PC-9 (cell line): ENCODE data around the gene EEPD1. TPM values are rescaled to one million over a fixed set of nuclear protein-coding genes. Genes with fewer than 3 reads are reported as not detected.
A peak's percentile ranks its signal among the peaks of the same experiment; 100 is the strongest.
"Not testable (repeated sequence)": the region's sequence is repeated elsewhere in the genome, so short reads cannot be mapped to it uniquely, and the experiment has no call there.

Experiments used
- BruUV-seq: library from RNA; stranded (reverse); fragments of 400-500 nt; replicated peaks from 2 replicates; lab custom pipeline; 2021; lab: Mats Ljungman, UMichigan
- CTCF ChIA-PET: fragments of 300-600 bp; sonication (Branson Sonifier 250); formaldehyde crosslinking; loops from one replicate; lab custom pipeline; 2022; ENCODE audit warnings: antibody characterized with exemption; lab: Charles Lee
- POLR2A ChIA-PET: fragments of 300-600 bp; sonication (Branson Sonifier 250); formaldehyde crosslinking; loops from one replicate; lab custom pipeline; 2022; ENCODE audit warnings: antibody characterized with exemption; ENCODE audit not compliant: unreplicated experiment; lab: Charles Lee
- DNase-seq, 2 experiments: peaks; one replicate each; pipeline versions ENCODE4 v3.0.0 to v3.0.0-alpha.2; 2015 to 2022; ENCODE audit warnings: mixed read lengths in 1 of 2
- H2AFZ ChIP-seq: fragments of 200-600 bp; sonication (generic); 2 replicates; pipeline ENCODE4 v1.8.1; 2017; ENCODE audit warnings: antibody characterized with exemption
- H3F3A ChIP-seq: fragments of 200-600 bp; sonication (generic); 2 replicates; pipeline ENCODE4 v1.8.1; 2017; ENCODE audit warnings: antibody characterized with exemption, mild to moderate bottlenecking, low read depth; ENCODE audit not compliant: insufficient read depth
- H3K27ac ChIP-seq: fragments of 200-600 bp; sonication (generic); 2 replicates; pipeline ENCODE4 v1.6.1; 2016; ENCODE audit warnings: mixed run types
- H3K27me3 ChIP-seq: fragments of 200-600 bp; sonication (generic); 2 replicates; pipeline ENCODE4 v1.6.1; 2016; ENCODE audit warnings: low read depth, mixed run types; ENCODE audit not compliant: insufficient read depth
- H3K36me3 ChIP-seq: fragments of 200-600 bp; sonication (generic); 2 replicates; pipeline ENCODE4 v1.6.1; 2016; ENCODE audit warnings: low read depth, mixed run types
- H3K4me1 ChIP-seq: fragments of 200-600 bp; sonication (generic); replicated peaks from 2 replicates; pipeline ENCODE4 v1.6.1; 2016; ENCODE audit warnings: mixed run types; ENCODE audit not compliant: insufficient read depth
- H3K4me2 ChIP-seq: fragments of 200-600 bp; sonication (generic); 2 replicates; pipeline ENCODE4 v1.6.1; 2017; ENCODE audit warnings: mixed run types
- H3K4me3 ChIP-seq: fragments of 200-600 bp; sonication (generic); 2 replicates; pipeline ENCODE4 v1.6.1; 2016; ENCODE audit warnings: mixed run types
- H3K79me2 ChIP-seq: fragments of 200-600 bp; sonication (generic); 2 replicates; pipeline ENCODE4 v1.6.1; 2017; ENCODE audit warnings: low read depth, mixed run types
- H3K9me2 ChIP-seq: fragments of 200-600 bp; sonication (generic); 2 replicates; pipeline ENCODE4 v1.8.1; 2017; ENCODE audit warnings: mild to moderate bottlenecking; ENCODE audit not compliant: insufficient read depth
- H3K9me3 ChIP-seq: fragments of 200-600 bp; sonication (generic); 2 replicates; pipeline ENCODE4 v1.8.1; 2016; ENCODE audit warnings: low read depth; ENCODE audit not compliant: insufficient read depth
- H4K20me1 ChIP-seq: fragments of 200-600 bp; sonication (generic); 2 replicates; pipeline ENCODE4 v1.8.1; 2017; ENCODE audit not compliant: insufficient read depth
- CTCF ChIP-seq: fragments of 200-600 bp; sonication (generic); conservative IDR thresholded peaks from 2 replicates; pipeline ENCODE4 v1.6.1; 2017; ENCODE audit warnings: mixed run types, antibody characterized with exemption, mild to moderate bottlenecking, moderate library complexity
- EZH2 ChIP-seq: fragments of 200-600 bp; sonication (generic); IDR thresholded peaks from 2 replicates; pipeline ENCODE4 v1.8.0; 2017; ENCODE audit warnings: antibody characterized with exemption, low read depth
- intact Hi-C: fragments of 100-400 bp; cut with micrococcal nuclease; formaldehyde crosslinking; loops from one replicate; pipeline ENCODE4 v1.10.0; 2022; ENCODE audit not compliant: unreplicated experiment
- total RNA-seq: library from RNA; stranded (reverse); gene quantifications from 2 replicates; pipeline ENCODE4 v1.2.3, GENCODE V29; 2021

EEPD1 gene
- total RNA-seq, 1 experiment from 2014 or later: 6.0 TPM

- Histone ChIP-seq H3K9me3 (no peaks in the 10 kb centered on the region), H3K4me3 (no peak overlapping the region), H2AFZ (no peak overlapping the region), H3K4me2 (no peak overlapping the region), H3K36me3 (no peaks in the 10 kb centered on the region), H3K4me1 (peaks cover 19% of the 10 kb centered on the region), H3F3A (0 out of 2 replicates have a peak, but pooled peaks cover 10% of the 10 kb centered on the region), H3K27ac (no peak overlapping the region), H4K20me1 (no peaks in the 10 kb centered on the region), H3K27me3 (no peaks in the 10 kb centered on the region), H3K9me2 (no peaks in the 10 kb centered on the region), H3K79me2 (no peaks in the 10 kb centered on the region)
- no peak for DNase-seq
- POLR2A ChIA-PET: no interaction called here
- CTCF ChIA-PET: no interaction called here
- intact Hi-C loops: no loop called here
- TF ChIP-seq EZH2 (no peak), CTCF (no peak)
- BruUV-seq: no TSS peak
Measured at GRCh38 chr7:36147361-36147760, 5.7 kb upstream of the EEPD1 start.

- TF ChIP-seq EZH2 (no peak), CTCF (no peak)
- H3K4me3 ChIP-seq: no peak overlapping the region
- ChIA-PET POLR2A (no interaction called here), CTCF (no interaction called here)
- H3K36me3 ChIP-seq: no peaks in the 10 kb centered on the region
- intact Hi-C loops: no loop called here
- no peaks in the 10 kb centered on the region for H3K27me3 ChIP-seq
- peaks cover 20% of the 10 kb centered on the region for H3K4me1 ChIP-seq
- H3K4me2 ChIP-seq: no peak overlapping the region
- no TSS peak for BruUV-seq
- no peak overlapping the region for H3K27ac ChIP-seq
- no peaks in the 10 kb centered on the region for H4K20me1 ChIP-seq
- H3K9me3 ChIP-seq: no peaks in the 10 kb centered on the region
- H2AFZ ChIP-seq: no peak overlapping the region
- H3F3A ChIP-seq: 0 out of 2 replicates have a peak, but pooled peaks cover 11% of the 10 kb centered on the region
- no peak for DNase-seq
- no peaks in the 10 kb centered on the region for H3K9me2 ChIP-seq
- peaks cover 1% of the 10 kb centered on the region for H3K79me2 ChIP-seq
Measured at GRCh38 chr7:36148422-36149065, 4.5 kb upstream of the EEPD1 start.

- CTCF ChIA-PET, H3K27me3 ChIP-seq, BruUV-seq, H3K4me3 ChIP-seq, H4K20me1 ChIP-seq, DNase-seq, intact Hi-C loops, H3K27ac ChIP-seq, H3K36me3 ChIP-seq, H2AFZ ChIP-seq, POLR2A ChIA-PET, H3K79me2 ChIP-seq, H3K9me2 ChIP-seq, H3K9me3 ChIP-seq: not testable (repeated sequence)
- H3K4me2 ChIP-seq: peak overlapping the region; percentile 43; the same call in 1 of the 2 replicates
- peaks cover 25% of the 10 kb centered on the region for H3K4me1 ChIP-seq
- H3F3A ChIP-seq: 0 out of 2 replicates have a peak, but pooled peaks cover 11% of the 10 kb centered on the region
Measured at GRCh38 chr7:36149240-36149639, 3.8 kb upstream of the EEPD1 start.
